Smooth muscle cell (in vitro differentiated cells): ENCODE measurements around the gene RPL22L1. TPM values are rescaled to one million over a fixed set of nuclear protein-coding genes. Genes with fewer than 3 reads are reported as not detected.

Experiments
- DNase-seq: peaks from one replicate; lab custom pipeline; 2025; ENCODE audit not compliant: unreplicated experiment; lab: John Stamatoyannopoulos, UW
- H2AFZ ChIP-seq: fragments of 200-600 bp; sonication (generic); 2 replicates; pipeline ENCODE4 v1.6.0; 2016; ENCODE audit warnings: antibody characterized with exemption, low read depth, mild to moderate bottlenecking
- H3F3A ChIP-seq: fragments of 200-600 bp; sonication (generic); 2 replicates; pipeline ENCODE4 v1.6.0; 2017; ENCODE audit warnings: antibody characterized with exemption, low read depth
- H3K27ac ChIP-seq: fragments of 200-600 bp; sonication (generic); 2 replicates; pipeline ENCODE4 v1.5.1; 2016; ENCODE audit warnings: low read depth, mild to moderate bottlenecking
- H3K27me3 ChIP-seq: fragments of 200-600 bp; sonication (generic); 2 replicates; pipeline ENCODE4 v1.6.1; 2016; ENCODE audit warnings: low read depth, mild to moderate bottlenecking
- H3K36me3 ChIP-seq: fragments of 200-600 bp; sonication (generic); 2 replicates; pipeline ENCODE4 v1.5.1; 2016; ENCODE audit warnings: low read depth
- H3K4me1 ChIP-seq: fragments of 200-600 bp; sonication (generic); 2 replicates; pipeline ENCODE4 v1.5.1; 2016; ENCODE audit warnings: low read depth
- H3K4me2 ChIP-seq: fragments of 200-600 bp; sonication (generic); 2 replicates; pipeline ENCODE4 v1.6.0; 2016; ENCODE audit warnings: mild to moderate bottlenecking
- H3K4me3 ChIP-seq: fragments of 200-600 bp; sonication (generic); 2 replicates; pipeline ENCODE4 v1.5.1; 2016; ENCODE audit warnings: mild to moderate bottlenecking
- H3K79me2 ChIP-seq: fragments of 200-600 bp; sonication (generic); 2 replicates; pipeline ENCODE4 v1.6.0; 2016; ENCODE audit warnings: low read depth, mild to moderate bottlenecking
- H3K9ac ChIP-seq: fragments of 200-600 bp; sonication (generic); 2 replicates; pipeline ENCODE4 v1.6.0; 2016; ENCODE audit warnings: low read depth
- H3K9me3 ChIP-seq: fragments of 200-600 bp; sonication (generic); replicated peaks from 2 replicates; pipeline ENCODE4 v1.5.1; 2016; ENCODE audit warnings: low read depth
- H4K20me1 ChIP-seq: fragments of 200-600 bp; sonication (generic); 2 replicates; pipeline ENCODE4 v1.6.0; 2016; ENCODE audit warnings: low read depth
- WGBS: methylation state at CpG from one replicate; pipeline ENCODE4 v1.1.7; 2016; ENCODE audit warnings: low lambda C conversion rate; 5-methylcytosine and 5-hydroxymethylcytosine counted together
- polyA plus RNA-seq: library from polyadenylated mRNA; unstranded; fragments of >200 nt; fragmentation: Nextera tagmentation; extraction: Ambion mirVana; gene quantifications from 2 replicates; pipeline ENCODE4 v1.2.1, GENCODE V29; 2016
- total RNA-seq: library from RNA; depleted of rRNA; stranded (reverse); fragments of >200 nt; gene quantifications from 2 replicates; pipeline ENCODE4 v1.2.3, GENCODE V29; 2014
- TF ChIP-seq, protein P1 (sequence below): fragments of 200-600 bp; sonication (generic); IDR thresholded peaks from 2 replicates; pipeline ENCODE4 v1.5.1; 2017; ENCODE audit warnings: borderline replicate concordance, mild to moderate bottlenecking, antibody characterized with exemption; ENCODE audit not compliant: insufficient read depth, poor library complexity, severe bottlenecking

RPL22L1 gene
- total and polyA plus RNA-seq, 2 experiments from 2014 or later = 22.3 to 118 TPM

DNA sequence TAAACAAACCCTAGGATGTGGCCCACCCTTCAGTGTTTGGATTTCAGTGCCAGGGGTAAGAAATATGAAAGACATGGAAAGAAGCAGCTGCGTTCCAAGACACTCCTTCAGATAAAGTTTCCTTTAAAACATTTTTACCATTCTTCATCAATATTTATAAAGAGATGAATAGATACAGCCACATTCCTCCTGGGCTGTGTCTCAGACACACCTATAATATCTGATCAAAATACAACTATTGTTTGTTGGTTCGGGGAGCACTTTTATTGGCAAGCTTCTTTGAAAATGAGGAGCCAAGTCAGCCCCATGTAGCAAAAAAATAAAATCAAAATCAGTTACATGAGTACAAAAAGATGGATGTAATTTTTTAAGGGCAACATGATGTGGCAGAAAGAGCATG is 53.2 kb downstream of the RPL22L1 start:
- TF ChIP-seq, protein P1, sequence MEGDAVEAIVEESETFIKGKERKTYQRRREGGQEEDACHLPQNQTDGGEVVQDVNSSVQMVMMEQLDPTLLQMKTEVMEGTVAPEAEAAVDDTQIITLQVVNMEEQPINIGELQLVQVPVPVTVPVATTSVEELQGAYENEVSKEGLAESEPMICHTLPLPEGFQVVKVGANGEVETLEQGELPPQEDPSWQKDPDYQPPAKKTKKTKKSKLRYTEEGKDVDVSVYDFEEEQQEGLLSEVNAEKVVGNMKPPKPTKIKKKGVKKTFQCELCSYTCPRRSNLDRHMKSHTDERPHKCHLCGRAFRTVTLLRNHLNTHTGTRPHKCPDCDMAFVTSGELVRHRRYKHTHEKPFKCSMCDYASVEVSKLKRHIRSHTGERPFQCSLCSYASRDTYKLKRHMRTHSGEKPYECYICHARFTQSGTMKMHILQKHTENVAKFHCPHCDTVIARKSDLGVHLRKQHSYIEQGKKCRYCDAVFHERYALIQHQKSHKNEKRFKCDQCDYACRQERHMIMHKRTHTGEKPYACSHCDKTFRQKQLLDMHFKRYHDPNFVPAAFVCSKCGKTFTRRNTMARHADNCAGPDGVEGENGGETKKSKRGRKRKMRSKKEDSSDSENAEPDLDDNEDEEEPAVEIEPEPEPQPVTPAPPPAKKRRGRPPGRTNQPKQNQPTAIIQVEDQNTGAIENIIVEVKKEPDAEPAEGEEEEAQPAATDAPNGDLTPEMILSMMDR = no peak
- no peak overlapping the region for H2AFZ ChIP-seq
- H3F3A ChIP-seq = no peaks in the 10 kb centered on the region
- no peaks in the 10 kb centered on the region for H3K4me1 ChIP-seq
- no peak overlapping the region for H3K4me3 ChIP-seq
- no peaks in the 10 kb centered on the region for H4K20me1 ChIP-seq
- DNase-seq = no peak
- H3K27me3 ChIP-seq = no peaks in the 10 kb centered on the region
- H3K4me2 ChIP-seq = no peak overlapping the region
- H3K9ac ChIP-seq = no peak overlapping the region
- H3K9me3 ChIP-seq = no peaks in the 10 kb centered on the region
- WGBS = 97% methylated on average over 2 of the region's 2 CpGs
- H3K36me3 ChIP-seq = no peaks in the 10 kb centered on the region
- H3K27ac ChIP-seq = no peak overlapping the region
- H3K79me2 ChIP-seq = no peaks in the 10 kb centered on the region

DNA sequence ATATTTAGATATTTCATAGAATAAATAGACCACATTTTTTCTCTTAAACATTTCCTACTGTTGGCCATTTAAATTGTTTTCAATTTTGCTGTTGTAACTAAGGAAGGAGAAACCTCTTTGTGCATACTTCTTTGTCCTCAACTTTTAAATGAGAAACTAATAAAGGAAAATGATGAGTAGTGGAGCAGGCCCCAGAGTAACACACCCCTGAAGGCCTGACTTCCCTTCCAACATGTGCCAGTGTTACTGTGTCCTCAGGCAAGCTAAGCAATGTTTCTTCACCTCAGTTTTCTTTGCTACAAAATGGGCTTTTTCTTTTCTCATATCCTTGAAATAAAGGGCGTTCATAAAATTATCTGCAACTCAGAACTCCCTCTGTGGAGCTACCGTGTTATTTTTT is 53.7 kb downstream of the RPL22L1 start:
- H3K27ac ChIP-seq = no peak overlapping the region
- H3K9ac ChIP-seq = no peak overlapping the region
- H3K4me3 ChIP-seq = no peak overlapping the region
- no peak overlapping the region for H3K4me2 ChIP-seq
- H4K20me1 ChIP-seq = no peaks in the 10 kb centered on the region
- H3K4me1 ChIP-seq = no peaks in the 10 kb centered on the region
- no peaks in the 10 kb centered on the region for H3K27me3 ChIP-seq
- WGBS = 88% methylated on average over 2 of the region's 2 CpGs
- H2AFZ ChIP-seq = no peak overlapping the region
- no peak for DNase-seq
- H3K36me3 ChIP-seq = no peaks in the 10 kb centered on the region
- no peaks in the 10 kb centered on the region for H3F3A ChIP-seq
- TF ChIP-seq, protein P1 = no peak
- no peaks in the 10 kb centered on the region for H3K9me3 ChIP-seq
- H3K79me2 ChIP-seq = no peaks in the 10 kb centered on the region

DNA sequence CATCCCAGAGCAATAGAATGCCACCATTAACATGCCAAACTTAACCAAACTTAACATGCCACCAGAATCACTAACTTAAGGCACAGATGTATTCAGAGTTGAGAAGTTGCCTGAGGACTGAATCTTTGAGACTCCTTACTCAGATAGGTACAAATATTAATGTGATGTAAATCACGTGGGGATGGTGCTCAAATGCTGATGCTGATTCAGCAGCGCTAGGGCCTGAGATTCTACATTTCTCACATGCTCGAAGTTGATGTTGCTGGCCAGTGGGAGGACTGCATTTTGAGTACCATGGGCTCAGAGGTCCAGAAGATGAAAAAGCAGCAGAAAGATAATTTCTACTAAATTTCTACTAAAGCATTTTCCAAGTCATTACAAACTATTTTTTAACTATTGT is 54.1 kb downstream of the RPL22L1 start:
- WGBS = 64% methylated on average over 3 of the region's 3 CpGs
- no peak overlapping the region for H3K4me2 ChIP-seq
- TF ChIP-seq, protein P1 = no peak

DNA sequence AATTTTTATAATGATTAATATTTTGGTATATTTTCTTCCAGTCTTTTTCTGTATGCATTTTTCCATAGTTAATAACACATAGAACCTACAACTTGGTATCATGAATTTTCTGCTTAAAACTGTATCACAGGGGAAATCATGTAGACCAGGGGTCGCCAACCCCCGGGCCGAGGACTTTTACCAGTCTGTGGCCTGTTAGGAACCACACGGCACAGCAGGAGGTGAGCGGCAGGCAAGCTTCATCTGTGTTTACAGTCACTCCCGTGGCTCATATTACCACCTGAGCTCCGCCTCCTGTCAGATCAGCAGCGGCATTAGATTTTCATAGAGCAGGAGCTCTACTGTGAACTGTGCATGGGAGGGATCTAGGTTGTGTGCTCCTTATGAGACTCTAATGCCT is 54.7 kb downstream of the RPL22L1 start:
- no peak overlapping the region for H3K4me3 ChIP-seq
- H3F3A ChIP-seq = no peaks in the 10 kb centered on the region
- no peak overlapping the region for H2AFZ ChIP-seq
- H3K4me2 ChIP-seq = no peak overlapping the region
- no peaks in the 10 kb centered on the region for H3K9me3 ChIP-seq
- no peaks in the 10 kb centered on the region for H3K36me3 ChIP-seq
- H3K4me1 ChIP-seq = no peaks in the 10 kb centered on the region
- H4K20me1 ChIP-seq = no peaks in the 10 kb centered on the region
- no peak for DNase-seq
- TF ChIP-seq, protein P1 = no peak
- H3K79me2 ChIP-seq = no peaks in the 10 kb centered on the region
- 61% methylated on average over 8 of the region's 8 CpGs for WGBS
- H3K27ac ChIP-seq = no peak overlapping the region
- no peaks in the 10 kb centered on the region for H3K27me3 ChIP-seq
- H3K9ac ChIP-seq = no peak overlapping the region

More for the DNA sequence above, 54.1 kb downstream of the RPL22L1 start:
- H3K27me3 ChIP-seq = no peaks in the 10 kb centered on the region
- no peak overlapping the region for H3K27ac ChIP-seq
- H3K79me2 ChIP-seq = no peaks in the 10 kb centered on the region
- no peaks in the 10 kb centered on the region for H3F3A ChIP-seq
- H2AFZ ChIP-seq = no peak overlapping the region
- no peaks in the 10 kb centered on the region for H3K36me3 ChIP-seq
- H3K9ac ChIP-seq = no peak overlapping the region
- H3K9me3 ChIP-seq = no peaks in the 10 kb centered on the region
- H3K4me3 ChIP-seq = no peak overlapping the region
- no peaks in the 10 kb centered on the region for H4K20me1 ChIP-seq
- H3K4me1 ChIP-seq = no peaks in the 10 kb centered on the region
- DNase-seq = no peak

Other genes starting within 250 kb of the RPL22L1 start
- 5.8 and 11.3 TPM in 2 replicates for gene EIF5A2, start 38.4 kb upstream of the RPL22L1 start, total RNA-seq
- 6.8 and 10.3 TPM in 2 replicates for gene EIF5A2, start 38.4 kb upstream of the RPL22L1 start, polyA plus RNA-seq
- not detected in 2 replicates for gene SLC2A2, start 156.5 kb upstream of the RPL22L1 start, total RNA-seq
- not detected in 2 replicates for gene SLC2A2, start 156.5 kb upstream of the RPL22L1 start, polyA plus RNA-seq